Measurements from ENCODE around the gene CLDN16.

Gene CLDN16

GRCh38 chr3:190444576-190445145, 56.7 kb downstream of the CLDN16 start:
- Histone ChIP-seq H3K9me2 (replicated peaks; ENCODE audit: control insufficient read depth, low read length) (no peaks in the 10 kb centered on the region), H3K27ac (ENCODE audit: low read depth, low read length) (no peak overlapping the region), H3F3A (ENCODE audit: control insufficient read depth, insufficient read depth) (no peaks in the 10 kb centered on the region), H3K4me2 (ENCODE audit: low read length) (no peak overlapping the region), H3K79me2 (ENCODE audit: control insufficient read depth, low read length) (no peaks in the 10 kb centered on the region), H3K9me3 (ENCODE audit: control insufficient read depth, insufficient read depth, low read length) (no peaks in the 10 kb centered on the region), H3K36me3 (ENCODE audit: control insufficient read depth, low read length) (no peaks in the 10 kb centered on the region), H3K27me3 (ENCODE audit: control insufficient read depth, low read length) (no peaks in the 10 kb centered on the region), H4K20me1 (ENCODE audit: control insufficient read depth, insufficient read depth, low read depth, low read length) (no peaks in the 10 kb centered on the region), H3K4me1 (ENCODE audit: control insufficient read depth, low read length) (no peaks in the 10 kb centered on the region), H3K4me3 (ENCODE audit: low read length) (no peak overlapping the region)
- no peak for TF ChIP-seq CTCF (IDR thresholded peaks at IDR 0.05; ENCODE audit: low read depth, low read length, poor library complexity, severe bottlenecking)
- TF ChIP-seq EZH2phosphoT487 (IDR thresholded peaks at IDR 0.05; ENCODE audit: borderline replicate concordance, low read length) = no peak

GRCh38 chr3:190446573-190447279, 58.8 kb downstream of the CLDN16 start:
- H3K27me3 ChIP-seq (ENCODE audit: control insufficient read depth, low read length) = no peaks in the 10 kb centered on the region
- no peak overlapping the region for H3K4me2 ChIP-seq (ENCODE audit: low read length)
- no peak overlapping the region for H3K27ac ChIP-seq (ENCODE audit: low read depth, low read length)
- H3K79me2 ChIP-seq (ENCODE audit: control insufficient read depth, low read length) = no peaks in the 10 kb centered on the region
- no peaks in the 10 kb centered on the region for H3K9me2 ChIP-seq (replicated peaks; ENCODE audit: control insufficient read depth, low read length)
- no peaks in the 10 kb centered on the region for H4K20me1 ChIP-seq (ENCODE audit: control insufficient read depth, insufficient read depth, low read depth, low read length)
- H3K9me3 ChIP-seq (ENCODE audit: control insufficient read depth, insufficient read depth, low read length) = no peaks in the 10 kb centered on the region
- no peak for TF ChIP-seq CTCF (IDR thresholded peaks at IDR 0.05; ENCODE audit: low read depth, low read length, poor library complexity, severe bottlenecking)
- no peak for TF ChIP-seq EZH2phosphoT487 (IDR thresholded peaks at IDR 0.05; ENCODE audit: borderline replicate concordance, low read length)
- H3F3A ChIP-seq (ENCODE audit: control insufficient read depth, insufficient read depth) = no peaks in the 10 kb centered on the region
- H3K36me3 ChIP-seq (ENCODE audit: control insufficient read depth, low read length) = no peaks in the 10 kb centered on the region
- H3K4me3 ChIP-seq (ENCODE audit: low read length) = no peak overlapping the region
- H3K4me1 ChIP-seq (ENCODE audit: control insufficient read depth, low read length) = no peaks in the 10 kb centered on the region

- no peaks in the 10 kb centered on the region for H3K9me3 ChIP-seq (ENCODE audit: control insufficient read depth, insufficient read depth, low read length)
- no peak overlapping the region for H3K4me3 ChIP-seq (ENCODE audit: low read length)
- H3K36me3 ChIP-seq (ENCODE audit: control insufficient read depth, low read length) = no peaks in the 10 kb centered on the region
- TF ChIP-seq CTCF (IDR thresholded peaks at IDR 0.05; ENCODE audit: low read depth, low read length, poor library complexity, severe bottlenecking) (no peak), EZH2phosphoT487 (IDR thresholded peaks at IDR 0.05; ENCODE audit: borderline replicate concordance, low read length) (no peak)
- no peaks in the 10 kb centered on the region for H3K27me3 ChIP-seq (ENCODE audit: control insufficient read depth, low read length)
- no peaks in the 10 kb centered on the region for H3K4me1 ChIP-seq (ENCODE audit: control insufficient read depth, low read length)
- no peaks in the 10 kb centered on the region for H3F3A ChIP-seq (ENCODE audit: control insufficient read depth, insufficient read depth)
- no peaks in the 10 kb centered on the region for H4K20me1 ChIP-seq (ENCODE audit: control insufficient read depth, insufficient read depth, low read depth, low read length)
- H3K79me2 ChIP-seq (ENCODE audit: control insufficient read depth, low read length) = no peaks in the 10 kb centered on the region
- no peaks in the 10 kb centered on the region for H3K9me2 ChIP-seq (replicated peaks; ENCODE audit: control insufficient read depth, low read length)
- no peak overlapping the region for H3K27ac ChIP-seq (ENCODE audit: low read depth, low read length)
- no peak overlapping the region for H3K4me2 ChIP-seq (ENCODE audit: low read length)
Observed at GRCh38 chr3:190448256-190448655, 60.3 kb downstream of the CLDN16 start.
